HEK293 (cell line): ENCODE data around the gene SAMD3.

Source experiments
- CTCF ChIA-PET: fragments of 350-600 bp; formaldehyde crosslinking; extraction: SDS; loops from one replicate; lab custom pipeline; 2021; ENCODE audit warnings: antibody characterized with exemption; lab: Yijun Ruan, JAX
- POLR2A ChIA-PET: fragments of 300-600 bp; formaldehyde crosslinking; extraction: SDS; loops from one replicate; lab custom pipeline; 2020; ENCODE audit warnings: antibody characterized with exemption, inconsistent platforms; lab: Yijun Ruan, JAX
- H3K27ac ChIP-seq: fragments of 200-500 bp; sonication (Bioruptor generic); 2 replicates; pipeline ENCODE4 v1.5.1; 2014; ENCODE audit warnings: low read depth, low read length, control low read depth, inconsistent platforms; ENCODE audit errors: extremely low read depth
- H3K36me3 ChIP-seq, 2 experiments: fragments of 200-500 bp in 1 of 2; sonication (Bioruptor generic) in 1 of 2; 1 replicate in 1 of 2; 2 replicates in 1 of 2; pipeline ENCODE4 v1.5.1; 2014 to 2017; ENCODE audit warnings: inconsistent platforms in 2 of 2, low read length in 2 of 2; ENCODE audit not compliant: control insufficient read depth in 2 of 2, insufficient read depth in 1 of 2
- H3K4me1 ChIP-seq: fragments of 200-500 bp; sonication (Bioruptor generic); 2 replicates; pipeline ENCODE4 v1.5.1; 2014; ENCODE audit warnings: mild to moderate bottlenecking, low read length, inconsistent platforms; ENCODE audit not compliant: control insufficient read depth, insufficient read depth
- H3K4me3 ChIP-seq: 2 replicates; pipeline ENCODE4 v1.5.1; 2011; ENCODE audit warnings: low read depth, mild to moderate bottlenecking, control low read depth, low read length, moderate library complexity
- H3K9me3 ChIP-seq: fragments of 200-500 bp; sonication (Bioruptor generic); 2 replicates; pipeline ENCODE4 v1.5.1; 2014; ENCODE audit warnings: low read depth, low read length, inconsistent platforms; ENCODE audit not compliant: control insufficient read depth, insufficient read depth
- EGR2 ChIP-seq: fragments of 450-650 bp; formaldehyde crosslinking; IDR thresholded peaks from 2 replicates; pipeline ENCODE4 v1.5.1; 2016; ENCODE audit warnings: low read depth, missing biosample characterization, missing genetic modification characterization
- INSM2 ChIP-seq: fragments of 450-650 bp; formaldehyde crosslinking; IDR thresholded peaks from 2 replicates; pipeline ENCODE4 v1.5.1; 2016; ENCODE audit warnings: missing biosample characterization, missing genetic modification characterization
- KLF1 ChIP-seq: fragments of 450-650 bp; formaldehyde crosslinking; IDR thresholded peaks from 2 replicates; pipeline ENCODE4 v1.5.1; 2016; ENCODE audit warnings: missing biosample characterization, missing genetic modification characterization
- KLF9 ChIP-seq: fragments of 450-650 bp; formaldehyde crosslinking; IDR thresholded peaks from 2 replicates; pipeline ENCODE4 v1.5.1; 2016; ENCODE audit warnings: missing biosample characterization, missing genetic modification characterization, low read depth
- MYNN ChIP-seq: fragments of 450-650 bp; formaldehyde crosslinking; IDR thresholded peaks from 2 replicates; pipeline ENCODE4 v1.5.1; 2016; ENCODE audit warnings: missing biosample characterization, missing genetic modification characterization, borderline replicate concordance
- PATZ1 ChIP-seq: fragments of 450-650 bp; formaldehyde crosslinking; IDR thresholded peaks from 2 replicates; pipeline ENCODE4 v1.5.1; 2016; ENCODE audit warnings: missing biosample characterization, missing genetic modification characterization
- PBX3 ChIP-seq: sonication (generic); formaldehyde crosslinking; IDR thresholded peaks from 2 replicates; pipeline ENCODE4 v1.8.1; 2022; ENCODE audit warnings: mild to moderate bottlenecking, moderate library complexity, missing genetic modification reagents
- PRDM10 ChIP-seq: fragments of 450-650 bp; formaldehyde crosslinking; IDR thresholded peaks from 2 replicates; pipeline ENCODE4 v1.5.1; 2016; ENCODE audit warnings: missing biosample characterization, missing genetic modification characterization
- RBAK ChIP-seq: fragments of 450-650 bp; formaldehyde crosslinking; IDR thresholded peaks from 2 replicates; pipeline ENCODE4 v1.5.1; 2016; ENCODE audit warnings: missing biosample characterization, missing genetic modification characterization
- ZBTB8A ChIP-seq: fragments of 450-650 bp; formaldehyde crosslinking; IDR thresholded peaks from 2 replicates; pipeline ENCODE4 v1.5.1; 2016; ENCODE audit warnings: missing biosample characterization, missing genetic modification characterization
- ZFP69B ChIP-seq: fragments of 450-650 bp; formaldehyde crosslinking; IDR thresholded peaks from 2 replicates; pipeline ENCODE4 v1.5.1; 2016; ENCODE audit warnings: missing biosample characterization, missing genetic modification characterization
- ZNF24 ChIP-seq: fragments of 450-650 bp; formaldehyde crosslinking; IDR thresholded peaks from 2 replicates; pipeline ENCODE4 v1.5.1; 2016; ENCODE audit warnings: missing biosample characterization, missing genetic modification characterization
- ZNF280C ChIP-seq: fragments of 450-650 bp; formaldehyde crosslinking; IDR thresholded peaks from 2 replicates; pipeline ENCODE4 v1.5.1; 2016; ENCODE audit warnings: missing biosample characterization, missing genetic modification characterization
- ZNF416 ChIP-seq: fragments of 450-650 bp; formaldehyde crosslinking; IDR thresholded peaks from 2 replicates; pipeline ENCODE4 v1.5.1; 2016; ENCODE audit warnings: missing biosample characterization, missing genetic modification characterization
- ZNF624 ChIP-seq: fragments of 450-650 bp; formaldehyde crosslinking; IDR thresholded peaks from 2 replicates; pipeline ENCODE4 v1.5.1; 2017; ENCODE audit warnings: missing biosample characterization, missing genetic modification characterization
- ZNF654 ChIP-seq: fragments of 450-650 bp; formaldehyde crosslinking; IDR thresholded peaks from 2 replicates; pipeline ENCODE4 v1.5.1; 2016; ENCODE audit warnings: low read depth, missing biosample characterization, missing genetic modification characterization
- ZNF670 ChIP-seq: fragments of 450-650 bp; formaldehyde crosslinking; IDR thresholded peaks from 2 replicates; pipeline ENCODE4 v1.5.1; 2016; ENCODE audit warnings: missing biosample characterization, missing genetic modification characterization, low read depth
- ZNF747 ChIP-seq: fragments of 450-650 bp; formaldehyde crosslinking; IDR thresholded peaks from 2 replicates; pipeline ENCODE4 v1.5.1; 2016; ENCODE audit warnings: missing biosample characterization, missing genetic modification characterization
- ZNF830 ChIP-seq: fragments of 450-650 bp; IDR thresholded peaks from 2 replicates; pipeline ENCODE4 v1.5.0; 2018; ENCODE audit warnings: missing biosample characterization, missing genetic modification characterization, low read depth, mild to moderate bottlenecking, moderate library complexity
- ZSCAN4 ChIP-seq: fragments of 450-650 bp; formaldehyde crosslinking; IDR thresholded peaks from 2 replicates; pipeline ENCODE4 v1.5.1; 2017; ENCODE audit warnings: missing biosample characterization, missing genetic modification characterization

Gene SAMD3

GRCh38 chr6:130127195-130127594 lies 95.6 kb downstream of the SAMD3 start:
- Histone ChIP-seq H3K4me3 (no peak overlapping the region), H3K27ac (no peak overlapping the region), H3K9me3 (no peaks in the 10 kb centered on the region), H3K36me3 (no peaks in the 10 kb centered on the region), H3K4me1 (no peaks in the 10 kb centered on the region)
- TF ChIP-seq PRDM10 (no peak), PBX3 (CRISPR knock-in tag) (no peak), ZNF670 (no peak), INSM2 (no peak), EGR2 (tag by site-specific recombination) (no peak), ZNF654 (no peak), ZNF24 (tag by site-specific recombination) (no peak), ZSCAN4 (no peak), ZNF830 (no peak), ZNF416 (tag by site-specific recombination) (no peak), ZBTB8A (tag by site-specific recombination) (no peak)
- ChIA-PET POLR2A (no interaction called here), CTCF (no interaction called here)

- H3K36me3 ChIP-seq: peaks cover 0 to 3% of the 10 kb centered on the region in 2 experiments; a peak in 2 of 3 replicates
- H3K9me3 ChIP-seq: no peaks in the 10 kb centered on the region
- POLR2A ChIA-PET: no interaction called here
- H3K27ac ChIP-seq: no peak overlapping the region
- H3K4me3 ChIP-seq: no peak overlapping the region
- no peaks in the 10 kb centered on the region for H3K4me1 ChIP-seq
- CTCF ChIA-PET: no interaction called here
- no peak for TF ChIP-seq ZNF624 (tag by site-specific recombination)
- no peak for TF ChIP-seq PATZ1 (tag by site-specific recombination)
- TF ChIP-seq ZFP69B (tag by site-specific recombination): no peak
- TF ChIP-seq ZNF280C: no peak
- no peak for TF ChIP-seq ZNF747 (tag by site-specific recombination)
- TF ChIP-seq RBAK (tag by site-specific recombination): no peak
- no peak for TF ChIP-seq KLF9 (tag by site-specific recombination)
- TF ChIP-seq MYNN: no peak
- TF ChIP-seq KLF1: no peak
These were observed 100.5 kb downstream of the SAMD3 start for GRCh38 chr6:130122243-130122642.
